LHCN-M2 (cell line): Measurements from ENCODE around the gene GABARAPL2. TPM values are rescaled to one million over a fixed set of nuclear protein-coding genes. Genes with fewer than 3 reads are reported as not detected.
"Not testable (repeated sequence)": the region's sequence is repeated elsewhere in the genome, so short reads cannot be mapped to it uniquely, and the experiment has no call there.

Experiments used
- DNase-seq: peaks from one replicate; pipeline ENCODE4 v3.0.0-alpha.2; 2012; ENCODE audit warnings: low read depth
- polyA plus RNA-seq: library from polyadenylated mRNA; unstranded; fragments of >200 nt; gene quantifications from one replicate; pipeline ENCODE4 v1.2.1, GENCODE V29; 2012; ENCODE audit warnings: missing spikeins
- total RNA-seq: library from RNA; depleted of rRNA; stranded (reverse); fragments of >200 nt; gene quantifications from 2 replicates; pipeline ENCODE4 v1.2.3, GENCODE V29; 2014; rRNA removed

GABARAPL2 gene
- 53.7 and 59.0 TPM in 2 replicates for total RNA-seq
- polyA plus RNA-seq: 94.6 TPM

DNA sequence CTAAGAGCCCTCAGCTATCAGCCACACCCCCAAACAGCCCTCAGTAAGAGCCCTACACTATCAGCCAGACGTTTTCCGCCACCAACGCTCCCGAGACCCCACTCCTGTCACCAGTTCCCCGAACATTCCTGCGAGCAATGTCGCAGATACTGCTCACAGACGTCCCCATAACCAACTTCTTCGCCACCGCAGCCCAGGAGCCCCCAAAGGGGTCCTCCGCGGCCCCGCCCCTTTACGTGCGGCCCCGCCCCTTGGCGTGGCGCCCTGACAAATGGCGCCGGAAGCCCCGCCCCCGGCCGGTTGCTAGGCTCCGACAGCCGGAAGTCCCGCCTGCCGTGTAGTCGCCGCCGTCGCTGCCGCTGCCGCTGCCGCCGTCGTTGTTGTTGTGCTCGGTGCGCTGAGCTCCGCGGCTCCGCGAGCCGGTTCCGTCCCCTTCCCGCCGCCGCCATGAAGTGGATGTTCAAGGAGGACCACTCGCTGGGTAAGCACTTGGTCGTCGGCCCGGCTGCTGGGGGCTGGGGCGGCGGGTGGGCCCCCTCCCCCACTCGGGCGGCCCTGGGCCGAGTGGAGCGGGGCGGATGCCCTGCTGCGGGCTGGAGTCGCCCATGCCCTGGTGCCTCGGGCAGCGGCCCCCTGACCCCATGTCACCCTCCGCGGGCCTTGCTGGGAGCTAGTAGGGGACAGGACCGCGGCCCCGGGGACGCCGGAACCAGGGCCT is at the start of gene GABARAPL2:
TSS of gene GABARAPL2 (plus strand) at position 340 of the 718 bp plus-strand sequence. CDS start at position 448, 108 bp downstream.
- peak; percentile 56 for DNase-seq

GRCh38 chr16:75519175-75519574 is 47.0 kb upstream of the GABARAPL2 start:
- no peak for DNase-seq

DNA sequence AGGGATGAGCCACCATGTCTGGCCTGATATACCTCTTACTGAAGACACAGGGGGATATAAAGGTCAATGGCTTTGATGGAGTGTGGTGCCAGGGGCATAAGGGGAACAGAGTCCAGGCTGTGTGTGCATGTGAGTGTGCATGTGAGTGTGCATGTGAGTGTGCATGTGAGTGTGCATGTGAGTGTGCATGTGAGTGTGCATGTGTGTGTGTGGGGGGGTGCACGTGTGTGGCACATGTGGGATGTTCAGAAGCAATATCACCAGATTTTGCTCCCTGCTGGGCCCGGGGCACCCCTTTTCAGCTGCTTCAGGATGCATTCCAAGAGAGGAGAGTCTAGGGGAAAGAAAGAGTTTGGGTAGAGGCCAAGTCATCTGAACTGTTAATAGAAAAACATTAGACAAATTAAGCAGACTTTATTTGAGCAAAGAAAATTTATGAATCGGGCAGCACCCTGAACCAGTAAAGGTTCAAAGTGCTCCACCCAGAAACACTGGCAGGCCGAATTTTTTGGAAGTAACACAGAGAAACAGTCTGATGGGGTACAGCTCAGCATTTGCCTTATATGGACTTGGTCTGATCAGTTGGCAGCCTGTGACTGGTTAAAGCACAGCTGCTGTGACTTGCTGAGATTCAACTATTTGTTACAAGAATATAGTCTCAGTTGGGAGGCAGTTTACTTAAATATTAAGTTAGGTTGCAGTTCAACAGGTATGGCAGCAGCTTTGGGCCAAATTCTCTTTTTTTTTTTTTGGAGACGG is 40.0 kb upstream of the GABARAPL2 start:
- no peak for DNase-seq

DNA sequence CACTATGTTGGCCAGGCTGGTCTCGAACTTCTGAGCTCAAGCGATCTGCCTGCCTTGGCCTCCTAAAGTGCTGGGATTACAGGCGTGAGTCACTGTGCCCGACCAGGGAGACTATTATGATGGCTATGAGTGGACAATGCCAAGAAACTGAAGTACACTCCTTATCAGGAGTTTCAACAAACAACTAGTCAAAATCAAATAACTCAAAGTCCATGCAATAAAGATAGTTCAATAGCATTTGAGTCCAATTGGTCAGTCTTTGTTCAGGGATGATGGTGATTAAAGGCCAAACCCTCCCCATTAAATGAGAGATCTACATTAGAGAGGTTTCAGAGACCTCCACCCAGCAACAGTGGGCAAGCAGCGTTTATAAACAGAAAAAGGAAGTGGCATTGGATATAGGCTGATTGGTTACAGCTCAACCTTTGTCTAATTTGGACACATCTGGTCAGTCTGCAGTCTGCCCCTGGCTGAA is 38.3 kb upstream of the GABARAPL2 start:
- DNase-seq: no peak

- no peak for DNase-seq
Observed at GRCh38 chr16:75529056-75529905, 36.9 kb upstream of the GABARAPL2 start.

- no peak for DNase-seq
Observed at GRCh38 chr16:75529959-75530358, 36.2 kb upstream of the GABARAPL2 start.

DNA sequence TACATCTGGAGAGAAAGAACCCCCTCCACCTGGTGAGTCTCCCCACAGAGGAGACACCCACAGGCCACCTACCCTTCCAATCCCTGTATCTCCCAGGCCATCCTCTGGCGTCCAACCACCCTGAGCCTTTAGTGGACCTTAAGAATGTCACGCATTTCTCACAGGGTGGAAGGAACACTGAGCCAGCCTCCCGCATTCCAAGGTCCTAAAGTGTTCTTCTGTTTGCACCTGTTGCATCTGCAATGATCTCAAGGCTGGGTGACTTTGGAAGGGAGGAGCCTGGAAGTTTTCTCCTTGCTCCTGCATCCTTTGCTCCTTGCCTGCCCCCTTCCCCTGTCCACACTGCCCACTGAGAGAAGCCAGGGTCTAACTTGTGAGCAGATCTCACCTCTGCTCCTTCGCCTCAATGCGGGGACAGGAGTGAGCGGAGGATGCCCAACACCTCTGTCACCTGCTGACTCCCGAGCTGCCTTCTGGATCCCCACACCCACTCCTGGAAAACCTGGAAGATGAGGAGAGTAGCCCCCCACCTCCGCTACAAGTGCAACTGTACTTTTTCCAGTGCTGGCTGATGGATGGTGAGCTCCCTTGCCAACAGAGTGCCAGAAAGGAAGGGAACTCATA is 33.9 kb upstream of the GABARAPL2 start:
- no peak for DNase-seq

DNA sequence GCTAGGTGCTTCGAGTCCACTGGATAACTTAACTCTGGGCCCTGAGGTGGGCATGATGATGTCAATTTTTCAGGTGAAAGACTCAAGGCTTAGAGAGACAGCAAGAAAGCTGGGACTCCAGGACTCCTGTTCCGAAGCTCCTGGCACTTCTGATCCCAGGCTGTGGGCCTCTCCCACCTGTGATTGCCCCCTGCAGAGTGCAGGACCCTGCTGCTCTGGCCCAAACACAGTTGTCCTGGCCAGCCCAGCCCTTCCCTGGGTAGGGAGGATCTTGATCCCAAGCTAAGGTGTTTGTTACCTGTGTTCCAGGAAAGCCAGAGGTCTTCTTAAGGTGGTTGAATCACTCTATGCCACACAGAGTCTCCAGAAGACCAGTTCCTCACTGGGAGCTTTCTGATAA is 33.4 kb upstream of the GABARAPL2 start:
- no peak for DNase-seq

GRCh38 chr16:75534560-75535205 is 31.5 kb upstream of the GABARAPL2 start:
- no peak for DNase-seq

- no peak for DNase-seq
Observed at GRCh38 chr16:75535211-75535843, 30.9 kb upstream of the GABARAPL2 start.

DNA sequence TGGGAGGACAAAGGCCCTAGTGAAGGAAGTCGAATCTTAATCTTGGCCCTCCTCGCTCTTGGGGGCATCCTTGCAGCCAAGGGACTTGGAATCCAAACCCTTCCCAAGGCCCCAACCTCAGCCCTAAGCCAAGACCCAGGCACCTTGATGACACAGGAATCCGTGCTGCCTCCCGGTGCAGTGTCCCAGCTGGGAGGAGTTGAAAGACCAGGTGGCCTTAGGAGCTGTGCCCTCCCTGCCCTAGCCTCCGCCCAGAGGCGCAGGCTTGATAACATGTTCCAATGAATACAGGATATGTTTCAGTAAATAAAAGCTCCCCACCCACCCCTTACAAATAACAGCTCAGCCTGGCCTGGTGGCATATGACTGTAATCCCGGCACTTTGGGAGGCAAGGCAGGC is 30.3 kb upstream of the GABARAPL2 start, which contains the start of gene CHST5:
TSS of gene CHST5 (minus strand) at position 208 of the 400 bp plus-strand sequence. CDS start 5,724 bp downstream, outside the sequence.
- no peak for DNase-seq

DNA sequence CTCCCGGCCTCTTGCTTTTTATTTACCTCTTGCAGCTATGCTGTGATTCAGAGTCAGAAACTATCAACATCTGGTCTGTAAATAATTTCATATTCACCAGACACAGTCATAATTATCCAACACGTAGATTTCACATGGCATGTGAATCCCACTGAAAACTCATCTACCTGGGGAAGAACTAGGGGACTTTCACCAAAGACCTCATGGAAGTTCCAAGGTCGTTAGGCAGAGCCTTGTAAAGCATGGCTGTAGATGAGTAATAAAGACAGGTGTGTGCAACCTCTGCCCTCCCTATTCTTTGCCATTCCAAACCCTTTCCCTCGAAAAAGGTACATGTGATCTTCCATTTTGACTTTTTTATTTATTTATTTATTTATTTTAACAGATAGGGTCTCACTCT is 28.4 kb upstream of the GABARAPL2 start:
- DNase-seq: no peak

GRCh38 chr16:75538882-75539565 is 27.2 kb upstream of the GABARAPL2 start:
- not testable (repeated sequence) for DNase-seq

GRCh38 chr16:75541236-75541635 is 24.9 kb upstream of the GABARAPL2 start:
- no peak for DNase-seq

DNA sequence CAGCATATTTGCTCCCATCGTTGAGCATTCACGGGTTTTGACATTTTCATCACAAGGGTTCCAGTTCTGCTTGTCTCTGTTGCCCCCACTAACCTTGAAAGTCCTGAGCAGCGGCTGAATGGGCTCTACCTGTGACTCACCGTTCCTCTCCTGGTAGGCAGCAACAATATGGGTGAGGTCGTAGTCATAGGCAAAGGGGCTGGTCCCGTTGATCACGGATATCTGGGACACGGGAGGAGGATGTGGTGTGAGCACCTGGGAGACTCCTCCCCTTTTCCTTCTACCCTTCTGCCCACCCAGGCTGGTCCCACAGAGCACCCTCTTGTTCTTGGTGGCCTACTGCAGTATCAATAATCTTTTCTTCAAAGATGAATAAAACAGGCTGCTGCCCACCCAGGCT is 23.7 kb upstream of the GABARAPL2 start:
- DNase-seq: not testable (repeated sequence)

DNA sequence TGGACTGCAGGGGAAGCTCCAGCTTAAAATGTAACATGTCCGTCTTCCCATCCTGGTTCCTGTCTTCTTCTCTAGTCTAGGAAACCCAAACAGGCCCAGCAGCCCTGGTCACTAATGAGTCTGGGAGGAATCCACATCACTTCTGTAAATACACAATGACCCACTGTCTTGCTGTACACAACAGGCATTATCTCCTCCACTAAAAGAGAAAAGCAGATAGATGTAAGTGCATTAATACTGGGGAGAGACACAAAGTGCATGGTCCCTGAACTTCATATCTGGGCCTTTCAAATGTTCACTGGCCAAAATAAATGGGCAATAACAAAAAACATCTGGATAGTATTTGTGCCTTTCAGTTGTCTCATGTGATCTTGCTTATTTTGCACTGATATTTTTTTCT is 20.3 kb upstream of the GABARAPL2 start:
- not testable (repeated sequence) for DNase-seq

DNA sequence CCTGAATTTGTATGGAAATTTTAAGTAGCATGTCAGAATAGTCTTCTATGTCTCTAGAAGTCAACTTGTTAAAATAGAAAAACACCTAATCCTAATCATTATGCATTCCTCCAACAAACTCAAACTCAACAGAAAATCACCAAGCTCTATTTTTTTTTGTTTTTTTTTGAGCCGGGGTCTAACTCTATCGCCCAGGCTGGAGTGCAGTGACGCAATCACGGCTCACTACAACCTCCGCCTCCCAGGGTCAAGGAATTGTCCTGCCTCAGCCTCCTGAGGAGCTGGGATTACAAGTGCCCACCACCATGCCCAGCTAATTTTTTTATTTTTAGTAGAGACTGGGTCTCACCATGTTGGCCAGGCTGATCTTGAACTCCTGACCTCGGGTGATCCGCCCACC is 19.9 kb upstream of the GABARAPL2 start:
- no peak for DNase-seq

DNA sequence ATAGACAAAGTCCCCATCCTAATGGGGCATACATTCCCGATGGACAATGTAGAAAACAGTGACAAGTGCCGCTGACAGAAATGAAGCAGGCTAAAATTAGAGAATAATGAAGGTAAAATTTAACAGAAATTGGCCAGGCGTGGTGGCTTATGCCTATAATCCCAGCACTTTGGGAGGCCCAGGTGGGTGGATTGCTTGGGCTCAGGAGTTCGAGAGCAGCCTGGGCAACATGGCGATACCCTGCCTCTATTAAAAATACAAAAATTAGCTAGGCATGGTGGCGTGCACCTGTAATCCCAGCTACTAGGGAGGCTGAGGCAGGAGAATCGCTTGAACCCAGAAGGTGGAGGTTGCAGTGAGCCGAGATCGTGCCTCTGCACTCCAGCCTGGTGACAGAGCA is 17.7 kb upstream of the GABARAPL2 start:
- DNase-seq: not testable (repeated sequence)

DNA sequence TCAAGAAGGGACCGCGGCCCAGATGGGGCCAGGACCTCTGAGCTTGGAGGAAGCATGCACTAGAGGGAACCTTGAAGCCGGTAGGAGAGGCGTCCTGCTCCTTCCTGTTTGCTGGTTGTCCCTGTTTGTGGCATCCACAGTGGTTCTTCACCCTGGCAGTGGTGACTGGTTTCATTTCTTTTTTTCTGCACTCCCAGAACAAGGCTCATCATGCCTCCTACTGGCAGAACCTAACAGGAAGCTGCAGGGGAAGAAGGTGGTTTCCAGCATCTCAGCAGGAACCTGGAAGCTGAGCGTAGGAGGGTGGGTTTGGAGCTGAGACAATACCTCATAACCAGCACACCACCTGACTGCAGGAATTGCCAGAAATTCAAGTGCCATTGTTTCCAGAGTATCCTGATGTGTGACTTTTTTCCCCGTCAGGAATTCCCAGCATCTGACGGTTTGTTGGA is 15.9 kb upstream of the GABARAPL2 start:
- DNase-seq: no peak
